Caki2 (cell line): ENCODE data around the gene ABLIM2. TPM values are rescaled to one million over a fixed set of nuclear protein-coding genes. Genes with fewer than 3 reads are reported as not detected.

Experiments
- DNase-seq: peaks from one replicate; pipeline ENCODE4 v3.0.0-alpha.2; 2015; ENCODE audit warnings: low read depth
- in situ Hi-C: cut with HindIII; loops from 2 replicates; pipeline ENCODE4 v1.10.0; 2016; ENCODE audit warnings: low sequenced_read_pairs, low pct_unique_long_range_greater_than_20kb, mixed read lengths
- total RNA-seq: library from RNA; depleted of rRNA; stranded (reverse); fragments of >200 nt; shearing (Covaris generic); gene quantifications from 2 replicates; pipeline ENCODE4 v1.2.3, GENCODE V29; 2014; ENCODE audit warnings: low replicate concordance

Gene ABLIM2
- total RNA-seq, 1 experiment from 2014 or later, result 2.1 TPM

GRCh38 chr4:8050180-8050554 lies 108.4 kb downstream of the ABLIM2 start:
- DNase-seq, result no peak
- in situ Hi-C loops, result no loop called here

- in situ Hi-C loops, result no loop called here
- DNase-seq, result no peak
Measured at GRCh38 chr4:8048856-8049676, 109.5 kb downstream of the ABLIM2 start.

- DNase-seq, result no peak
- in situ Hi-C loops, result no loop called here
Measured at GRCh38 chr4:8047837-8048678, 110.6 kb downstream of the ABLIM2 start.

- DNase-seq, result no peak
Measured at GRCh38 chr4:8046925-8047541, 111.6 kb downstream of the ABLIM2 start.

GRCh38 chr4:8045909-8046308 lies 112.7 kb downstream of the ABLIM2 start:
- DNase-seq, result no peak
- in situ Hi-C loops, result no loop called here

More at GRCh38 chr4:8046925-8047541, 111.6 kb downstream of the ABLIM2 start:
- in situ Hi-C loops, result no loop called here

GRCh38 chr4:8044699-8045098 lies 113.9 kb downstream of the ABLIM2 start:
- DNase-seq, result no peak
- in situ Hi-C loops, result no loop called here

- in situ Hi-C loops, result no loop called here
Measured at GRCh38 chr4:8044244-8044643, 114.4 kb downstream of the ABLIM2 start.

GRCh38 chr4:8043596-8043995 lies 115.0 kb downstream of the ABLIM2 start:
- in situ Hi-C loops, result no loop called here
- DNase-seq, result no peak

More at GRCh38 chr4:8044244-8044643, 114.4 kb downstream of the ABLIM2 start:
- no peak for DNase-seq

GRCh38 chr4:8041868-8042267 lies 116.7 kb downstream of the ABLIM2 start:
- in situ Hi-C loops, result no loop called here
- DNase-seq, result no peak

GRCh38 chr4:8041172-8041571 lies 117.4 kb downstream of the ABLIM2 start:
- in situ Hi-C loops, result no loop called here

GRCh38 chr4:8040607-8041006 lies 118.0 kb downstream of the ABLIM2 start:
- DNase-seq, result no peak
- in situ Hi-C loops, result no loop called here

More at GRCh38 chr4:8041172-8041571, 117.4 kb downstream of the ABLIM2 start:
- no peak for DNase-seq

- DNase-seq, result no peak
- in situ Hi-C loops, result no loop called here
Measured at GRCh38 chr4:8039853-8040252, 118.8 kb downstream of the ABLIM2 start.

- in situ Hi-C loops, result no loop called here
- DNase-seq, result no peak
Measured at GRCh38 chr4:8039290-8039689, 119.3 kb downstream of the ABLIM2 start.

GRCh38 chr4:8038719-8039251 lies 119.8 kb downstream of the ABLIM2 start:
- no peak for DNase-seq

GRCh38 chr4:8038083-8038482 lies 120.5 kb downstream of the ABLIM2 start:
- DNase-seq, result no peak
- in situ Hi-C loops, result no loop called here

More at GRCh38 chr4:8038719-8039251, 119.8 kb downstream of the ABLIM2 start:
- in situ Hi-C loops, result no loop called here

- DNase-seq, result no peak
- in situ Hi-C loops, result no loop called here
Measured at GRCh38 chr4:8037150-8037769, 121.4 kb downstream of the ABLIM2 start.

- in situ Hi-C loops, result no loop called here
- no peak for DNase-seq
Measured at GRCh38 chr4:8035371-8035780, 123.2 kb downstream of the ABLIM2 start.

GRCh38 chr4:8033829-8034528 lies 124.6 kb downstream of the ABLIM2 start:
- in situ Hi-C loops, result no loop called here
- no peak for DNase-seq
